Activated B cell treated with CpG ODN at 0.5 μM for 24 hours (primary cell): ENCODE data around the gene MRPL49. TPM values are rescaled to one million over a fixed set of nuclear protein-coding genes. Genes with fewer than 3 reads are reported as not detected.

Experiments used
- ATAC-seq: fragments of 200-7000 bp; cut with Tn5 transposase; one replicate; pipeline ENCODE4 v1.10.0; 2021; ENCODE audit warnings: low read depth, mild to moderate bottlenecking, moderate library complexity
- CTCF ChIA-PET: fragments of 350-600 bp; sonication (Branson Sonifier 250); formaldehyde crosslinking; loops from one replicate; lab custom pipeline; 2021; ENCODE audit warnings: antibody characterized with exemption; lab: Charles Lee
- POLR2A ChIA-PET: fragments of 350-600 bp; sonication (Branson Sonifier 250); formaldehyde crosslinking; loops from one replicate; lab custom pipeline; 2021; ENCODE audit warnings: antibody characterized with exemption; lab: Charles Lee
- DNase-seq: peaks from one replicate; pipeline ENCODE4 v3.0.0; 2022
- H3K27ac Mint-ChIP-seq: one replicate; pipeline ENCODE4 v1.8.0; 2020; ENCODE audit warnings: mixed read lengths
- H3K27me3 Mint-ChIP-seq: one replicate; pipeline ENCODE4 v1.8.0; 2021; ENCODE audit warnings: mixed read lengths
- H3K36me3 Mint-ChIP-seq: one replicate; pipeline ENCODE4 v1.8.0; 2021; ENCODE audit warnings: low read depth, mixed read lengths
- H3K4me1 Mint-ChIP-seq: one replicate; pipeline ENCODE4 v1.8.0; 2021; ENCODE audit warnings: mixed read lengths
- H3K4me3 Mint-ChIP-seq: one replicate; pipeline ENCODE4 v1.8.0; 2020; ENCODE audit warnings: mild to moderate bottlenecking, mixed read lengths
- H3K9me3 Mint-ChIP-seq: one replicate; pipeline ENCODE4 v1.8.0; 2020; ENCODE audit warnings: mixed read lengths
- CTCF ChIP-seq: fragments of 200-600 bp; IDR thresholded peaks from one replicate; pipeline ENCODE4 v1.8.0; 2022; ENCODE audit warnings: antibody characterized with exemption, mild to moderate bottlenecking
- intact Hi-C: fragments of 100-400 bp; cut with micrococcal nuclease; formaldehyde crosslinking; loops from one replicate; pipeline ENCODE4 v1.15.1; 2024
- total RNA-seq: library from RNA; stranded (reverse); gene quantifications from 2 replicates; pipeline ENCODE4 v1.2.3, GENCODE V29; 2022

The MRPL49 gene
- total RNA-seq, 1 donor from 2014 or later: 60.0 TPM

GRCh38 chr11:65125197-65126056, 3.3 kb downstream of the MRPL49 start:
- POLR2A ChIA-PET: interaction anchor here (1.6 to 13.5 kb wide), 2 partner anchors 8 to 10 kb away, joined by 5 to 546 read pairs; partner anchors contain the start of genes FAU, MRPL49, TM7SF2 and ZNHIT2
- ATAC-seq (no peak), DNase-seq (no peak)
- CTCF ChIA-PET: interaction anchor here (0.6 to 1.4 kb wide), 3 partner anchors 10 to 56 kb away, joined by 3 to 6 read pairs (median 3); partner anchors contain the start of gene CAPN1
- intact Hi-C loops: no loop called here
- H3K27ac Mint-ChIP-seq: no peak overlapping the region
- H3K4me1 Mint-ChIP-seq: peaks cover 47% of the 10 kb centered on the region
- peaks cover 85% of the 10 kb centered on the region for H3K36me3 Mint-ChIP-seq
- no peaks in the 10 kb centered on the region for H3K9me3 Mint-ChIP-seq
- no peak overlapping the region for H3K4me3 Mint-ChIP-seq
- H3K27me3 Mint-ChIP-seq: no peaks in the 10 kb centered on the region
- TF ChIP-seq CTCF: no peak

GRCh38 chr11:65126624-65127274, 4.6 kb downstream of the MRPL49 start:
- Mint-ChIP-seq H3K4me1 (peaks cover 47% of the 10 kb centered on the region), H3K27ac (peak overlapping the region; percentile 61), H3K9me3 (no peaks in the 10 kb centered on the region), H3K27me3 (no peaks in the 10 kb centered on the region), H3K4me3 (no peak overlapping the region), H3K36me3 (peaks cover 85% of the 10 kb centered on the region)
- intact Hi-C loops: no loop called here
- CTCF ChIA-PET: interaction anchor here (0.9 to 1.4 kb wide), 2 partner anchors 17 to 55 kb away, joined by 4 to 6 read pairs; partner anchors contain the start of gene CAPN1
- no peak for ATAC-seq
- no peak for DNase-seq
- POLR2A ChIA-PET: interaction anchor here (1.6 to 13.5 kb wide), 3 partner anchors 9 to 52 kb away, joined by 5 to 546 read pairs (median 163); partner anchors contain the start of genes CAPN1, FAU, MRPL49 and TM7SF2
- no peak for TF ChIP-seq CTCF

- ATAC-seq: no peak
- no peak for TF ChIP-seq CTCF
- Mint-ChIP-seq H3K36me3 (peaks cover 84% of the 10 kb centered on the region), H3K27ac (peak overlapping the region; percentile 12), H3K4me3 (no peak overlapping the region), H3K9me3 (no peaks in the 10 kb centered on the region), H3K27me3 (no peaks in the 10 kb centered on the region), H3K4me1 (peaks cover 49% of the 10 kb centered on the region)
- ChIA-PET POLR2A (interaction anchor here (9.5 to 13.5 kb wide), 2 partner anchors 10 to 51 kb away, joined by 163 to 546 read pairs; partner anchors contain the start of genes CAPN1, FAU, MRPL49 and TM7SF2), CTCF (interaction anchor here (8.6 kb wide), 1 partner anchor 53 kb away, joined by 54 read pairs; the partner anchor contains the start of gene CAPN1)
- DNase-seq: no peak
- intact Hi-C loops: no loop called here
Observed at GRCh38 chr11:65127473-65128181, 5.5 kb downstream of the MRPL49 start.

- H3K27ac Mint-ChIP-seq: peak overlapping the region; percentile 12
- H3K4me3 Mint-ChIP-seq: no peak overlapping the region
- intact Hi-C loops: no loop called here
- no peaks in the 10 kb centered on the region for H3K27me3 Mint-ChIP-seq
- DNase-seq (no peak), ATAC-seq (no peak)
- H3K36me3 Mint-ChIP-seq: peaks cover 92% of the 10 kb centered on the region
- POLR2A ChIA-PET: interaction anchor here (0.7 to 13.5 kb wide), 3 partner anchors 11 to 1231 kb away, joined by 3 to 546 read pairs (median 163); partner anchors contain the start of genes CAPN1, FAU, MRPL49 and TM7SF2
- CTCF ChIA-PET: interaction anchor here (1.8 to 8.6 kb wide), 3 partner anchors 11 to 97 kb away, joined by 5 to 54 read pairs (median 28); partner anchors contain the start of genes CAPN1 and ZNHIT2
- TF ChIP-seq CTCF: no peak
- H3K9me3 Mint-ChIP-seq: no peaks in the 10 kb centered on the region
- peaks cover 54% of the 10 kb centered on the region for H3K4me1 Mint-ChIP-seq
Observed at GRCh38 chr11:65128182-65129145, 6.3 kb downstream of the MRPL49 start.
